ENCODE measurements around the gene PSMG3.
A peak's percentile ranks its signal among the peaks of the same experiment; 100 is the strongest.

PSMG3 gene

DNA sequence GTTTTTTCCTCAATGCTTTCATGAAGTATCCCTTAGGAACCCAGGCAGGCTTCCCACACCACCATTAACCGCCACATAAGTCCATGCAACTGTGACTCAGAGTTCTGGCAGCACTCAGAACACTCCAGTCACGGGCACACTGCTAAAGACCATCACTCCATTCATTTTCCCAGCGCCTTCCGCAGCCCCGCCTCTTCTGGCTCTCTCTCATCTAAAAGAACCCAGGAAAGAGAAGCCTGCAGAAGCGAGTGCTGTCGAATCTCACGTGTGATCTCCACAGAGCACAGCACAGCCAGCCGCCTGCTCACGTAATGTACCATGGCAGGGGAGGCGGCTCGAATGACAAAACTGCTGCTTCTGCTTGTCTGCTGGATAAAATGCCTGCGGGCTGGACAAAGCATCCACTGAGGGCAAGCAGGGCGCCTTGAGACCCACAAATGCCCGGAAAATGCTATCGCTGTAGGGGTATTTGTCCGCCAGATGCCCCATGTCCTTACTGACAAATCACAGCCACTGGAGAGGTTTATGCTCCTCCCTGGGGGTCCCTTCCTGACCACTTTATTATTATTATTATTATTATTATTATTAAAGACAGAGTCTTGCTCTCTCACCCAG is 1.8 kb downstream of the PSMG3 start:
- in situ Hi-C loops (cut with HindIII; ENCODE audit: low pct_unique_long_range_greater_than_20kb, low sequenced_read_pairs): no loop called here
- TF ChIP-seq JUND (IDR thresholded peaks at IDR 0.05; ENCODE audit: low read depth): no peak
- no peak for DNase-seq (ENCODE audit: low read depth in 1 of 2, low spot score in 1 of 2)

- TF ChIP-seq JUND (IDR thresholded peaks at IDR 0.05; ENCODE audit: low read depth): no peak
- in situ Hi-C loops (cut with HindIII; ENCODE audit: low pct_unique_long_range_greater_than_20kb, low sequenced_read_pairs): no loop called here
- no peak for DNase-seq (ENCODE audit: low read depth in 1 of 2, low spot score in 1 of 2)
Measured at GRCh38 chr7:1567049-1567771, 2.6 kb downstream of the PSMG3 start.

GRCh38 chr7:1566687-1567048 is 3.2 kb downstream of the PSMG3 start:
- in situ Hi-C loops (cut with HindIII; ENCODE audit: low pct_unique_long_range_greater_than_20kb, low sequenced_read_pairs): no loop called here
- no peak for TF ChIP-seq JUND (IDR thresholded peaks at IDR 0.05; ENCODE audit: low read depth)
- no peak for DNase-seq (ENCODE audit: low read depth in 1 of 2, low spot score in 1 of 2)

- in situ Hi-C loops (cut with HindIII; ENCODE audit: low pct_unique_long_range_greater_than_20kb, low sequenced_read_pairs): no loop called here
- DNase-seq (ENCODE audit: low read depth in 1 of 2, low spot score in 1 of 2): no peak
Measured at GRCh38 chr7:1564603-1565022, 5.2 kb downstream of the PSMG3 start.

DNA sequence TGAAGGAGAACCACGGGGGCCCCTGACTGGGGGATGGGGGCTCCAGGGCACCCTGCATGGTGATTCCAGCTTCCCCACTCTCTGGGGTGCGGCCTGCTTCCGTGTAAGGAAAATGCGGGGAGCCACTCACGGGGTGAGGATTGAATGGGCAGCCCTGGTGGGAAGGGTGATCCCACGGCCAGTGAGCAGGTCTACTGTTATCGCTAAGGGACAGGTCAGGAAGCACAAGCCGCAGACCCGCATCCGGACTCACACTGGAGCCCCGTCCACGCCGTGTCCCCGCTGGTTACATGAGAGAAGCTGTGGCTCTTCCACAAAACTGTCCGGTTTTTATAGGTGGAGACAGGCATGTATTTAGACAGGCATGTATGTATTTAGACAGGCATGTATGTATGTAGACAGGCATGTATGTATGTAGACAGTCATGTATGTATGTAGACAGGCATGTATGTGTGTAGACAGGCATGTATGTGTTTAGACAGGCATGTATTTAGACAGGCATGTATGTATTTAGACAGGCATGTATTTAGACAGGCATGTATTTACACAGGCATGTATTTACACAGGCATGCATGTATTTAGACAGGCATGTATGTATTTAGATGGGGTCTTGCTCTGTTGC is 5.7 kb downstream of the PSMG3 start:
- in situ Hi-C loops (cut with HindIII; ENCODE audit: low pct_unique_long_range_greater_than_20kb, low sequenced_read_pairs): no loop called here
- no peak for TF ChIP-seq JUND (IDR thresholded peaks at IDR 0.05; ENCODE audit: low read depth)

More at GRCh38 chr7:1564603-1565022, 5.2 kb downstream of the PSMG3 start:
- no peak for TF ChIP-seq JUND (IDR thresholded peaks at IDR 0.05; ENCODE audit: low read depth)

GRCh38 chr7:1562597-1563051 is 7.2 kb downstream of the PSMG3 start:
- TF ChIP-seq JUND (IDR thresholded peaks at IDR 0.05; ENCODE audit: low read depth): no peak
- DNase-seq (ENCODE audit: low read depth in 1 of 2, low spot score in 1 of 2): no peak
- in situ Hi-C loops (cut with HindIII; ENCODE audit: low pct_unique_long_range_greater_than_20kb, low sequenced_read_pairs): no loop called here

More for the DNA sequence above, 5.7 kb downstream of the PSMG3 start:
- DNase-seq (ENCODE audit: low read depth in 1 of 2, low spot score in 1 of 2): no peak

DNA sequence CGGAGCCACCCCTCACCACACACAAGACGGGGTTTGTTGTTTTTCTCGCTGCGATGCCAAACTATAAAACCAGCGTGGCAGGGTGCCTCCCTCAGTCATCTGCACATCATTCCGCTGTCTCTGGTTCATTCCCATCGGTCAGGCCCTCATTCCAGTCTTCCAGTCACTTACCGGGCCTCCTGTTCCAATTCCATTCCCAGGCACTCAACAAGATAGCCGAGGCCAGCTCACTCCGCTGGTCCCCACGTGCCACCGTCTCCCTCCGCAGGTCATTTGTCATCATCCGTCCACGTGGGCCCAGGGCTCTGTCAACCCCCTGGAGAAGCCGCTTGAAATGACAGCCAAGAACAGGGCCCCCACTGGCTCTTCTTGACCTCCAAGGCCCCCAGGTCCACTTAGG is 7.7 kb downstream of the PSMG3 start:
- no peak for DNase-seq (ENCODE audit: low read depth in 1 of 2, low spot score in 1 of 2)
- in situ Hi-C loops (cut with HindIII; ENCODE audit: low pct_unique_long_range_greater_than_20kb, low sequenced_read_pairs): no loop called here
- no peak for TF ChIP-seq JUND (IDR thresholded peaks at IDR 0.05; ENCODE audit: low read depth)

- TF ChIP-seq JUND (IDR thresholded peaks at IDR 0.05; ENCODE audit: low read depth): no peak
- no peak for DNase-seq (ENCODE audit: low read depth in 1 of 2, low spot score in 1 of 2)
- in situ Hi-C loops (cut with HindIII; ENCODE audit: low pct_unique_long_range_greater_than_20kb, low sequenced_read_pairs): no loop called here
Measured at GRCh38 chr7:1561036-1561940, 8.5 kb downstream of the PSMG3 start.

GRCh38 chr7:1560620-1561031 is 9.2 kb downstream of the PSMG3 start:
- DNase-seq (ENCODE audit: low read depth in 1 of 2, low spot score in 1 of 2): peak in 1 of 2 experiments; percentile 60

GRCh38 chr7:1559626-1560590 is 9.9 kb downstream of the PSMG3 start:
- TF ChIP-seq JUND (IDR thresholded peaks at IDR 0.05; ENCODE audit: low read depth): no peak
- in situ Hi-C loops (cut with HindIII; ENCODE audit: low pct_unique_long_range_greater_than_20kb, low sequenced_read_pairs): no loop called here
- peak in 1 of 2 experiments; percentile 75 for DNase-seq (ENCODE audit: low read depth in 1 of 2, low spot score in 1 of 2)

More at GRCh38 chr7:1560620-1561031, 9.2 kb downstream of the PSMG3 start:
- TF ChIP-seq JUND (IDR thresholded peaks at IDR 0.05; ENCODE audit: low read depth): no peak
- in situ Hi-C loops (cut with HindIII; ENCODE audit: low pct_unique_long_range_greater_than_20kb, low sequenced_read_pairs): no loop called here
